Pons (tissue), 1 donor: Measurements from ENCODE around the gene ACSS2.

Source experiments
- DNase-seq: peaks from one replicate; pipeline ENCODE4 v3.0.0-alpha.2; 2016; ENCODE audit warnings: low spot score

ACSS2 gene

GRCh38 chr20:34915749-34916455, 39.5 kb downstream of the ACSS2 start:
- no peak for DNase-seq

GRCh38 chr20:34916774-34917354, 40.5 kb downstream of the ACSS2 start:
- no peak for DNase-seq

- DNase-seq: no peak
Measured at GRCh38 chr20:34920055-34920454, 43.6 kb downstream of the ACSS2 start.

- DNase-seq: no peak
Measured at GRCh38 chr20:34921436-34921835, 45.0 kb downstream of the ACSS2 start.

GRCh38 chr20:34922654-34923381, 46.4 kb downstream of the ACSS2 start:
- DNase-seq: no peak

- DNase-seq: no peak
Measured at GRCh38 chr20:34923414-34923813, 47.0 kb downstream of the ACSS2 start.

- no peak for DNase-seq
Measured at GRCh38 chr20:34925341-34925740, 48.9 kb downstream of the ACSS2 start.

- DNase-seq: no peak
Measured at GRCh38 chr20:34925981-34926380, 49.6 kb downstream of the ACSS2 start.

- DNase-seq: no peak
Measured at GRCh38 chr20:34926581-34926980, 50.2 kb downstream of the ACSS2 start.

GRCh38 chr20:34927736-34928135, 51.3 kb downstream of the ACSS2 start:
- no peak for DNase-seq

- DNase-seq: no peak
Measured at GRCh38 chr20:34928411-34928810, 52.0 kb downstream of the ACSS2 start.

- no peak for DNase-seq
Measured at GRCh38 chr20:34931771-34932170, 55.4 kb downstream of the ACSS2 start.

GRCh38 chr20:34938466-34939163, 62.2 kb downstream of the ACSS2 start:
- peak; percentile 57 for DNase-seq

GRCh38 chr20:34940081-34940481, 63.7 kb downstream of the ACSS2 start:
- no peak for DNase-seq

- DNase-seq: no peak
Measured at GRCh38 chr20:34941226-34941625, 64.8 kb downstream of the ACSS2 start.

GRCh38 chr20:34942301-34942700, 65.9 kb downstream of the ACSS2 start:
- DNase-seq: no peak

GRCh38 chr20:34943808-34944567, 67.6 kb downstream of the ACSS2 start:
- no peak for DNase-seq

- no peak for DNase-seq
Measured at GRCh38 chr20:34945315-34946077, 69.1 kb downstream of the ACSS2 start.

GRCh38 chr20:34946661-34947060, 70.2 kb downstream of the ACSS2 start:
- no peak for DNase-seq

- no peak for DNase-seq
Measured at GRCh38 chr20:34947336-34947735, 70.9 kb downstream of the ACSS2 start.

- DNase-seq: no peak
Measured at GRCh38 chr20:34948030-34948429, 71.6 kb downstream of the ACSS2 start.
